MV-4-11 (cell line): Measurements from ENCODE around the gene SPOCD1.

Experiments used
- DNase-seq: peaks from one replicate; lab custom pipeline; 2025; lab: John Stamatoyannopoulos, UW

Gene SPOCD1

GRCh38 chr1:31787261-31787660 is 28.6 kb downstream of the SPOCD1 start:
- DNase-seq = no peak

- no peak for DNase-seq
These were observed 29.3 kb downstream of the SPOCD1 start for GRCh38 chr1:31786366-31787060.

DNA sequence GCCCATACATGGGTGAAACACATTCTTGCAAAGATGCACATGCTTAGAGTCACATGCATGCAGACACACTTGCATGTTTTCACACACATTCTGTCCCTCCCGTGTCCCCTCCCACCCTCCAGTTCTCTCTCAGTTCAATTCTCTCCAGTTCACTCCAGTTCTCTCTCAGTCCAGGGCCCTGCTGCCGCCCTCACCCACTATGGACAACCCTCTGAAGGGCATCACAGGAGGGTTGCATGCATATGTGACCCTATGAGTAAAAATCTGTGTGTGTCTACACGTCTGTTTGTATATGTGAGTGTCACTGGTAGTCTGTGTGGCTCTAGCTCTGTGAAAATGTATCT is 29.9 kb downstream of the SPOCD1 start:
- DNase-seq = no peak

DNA sequence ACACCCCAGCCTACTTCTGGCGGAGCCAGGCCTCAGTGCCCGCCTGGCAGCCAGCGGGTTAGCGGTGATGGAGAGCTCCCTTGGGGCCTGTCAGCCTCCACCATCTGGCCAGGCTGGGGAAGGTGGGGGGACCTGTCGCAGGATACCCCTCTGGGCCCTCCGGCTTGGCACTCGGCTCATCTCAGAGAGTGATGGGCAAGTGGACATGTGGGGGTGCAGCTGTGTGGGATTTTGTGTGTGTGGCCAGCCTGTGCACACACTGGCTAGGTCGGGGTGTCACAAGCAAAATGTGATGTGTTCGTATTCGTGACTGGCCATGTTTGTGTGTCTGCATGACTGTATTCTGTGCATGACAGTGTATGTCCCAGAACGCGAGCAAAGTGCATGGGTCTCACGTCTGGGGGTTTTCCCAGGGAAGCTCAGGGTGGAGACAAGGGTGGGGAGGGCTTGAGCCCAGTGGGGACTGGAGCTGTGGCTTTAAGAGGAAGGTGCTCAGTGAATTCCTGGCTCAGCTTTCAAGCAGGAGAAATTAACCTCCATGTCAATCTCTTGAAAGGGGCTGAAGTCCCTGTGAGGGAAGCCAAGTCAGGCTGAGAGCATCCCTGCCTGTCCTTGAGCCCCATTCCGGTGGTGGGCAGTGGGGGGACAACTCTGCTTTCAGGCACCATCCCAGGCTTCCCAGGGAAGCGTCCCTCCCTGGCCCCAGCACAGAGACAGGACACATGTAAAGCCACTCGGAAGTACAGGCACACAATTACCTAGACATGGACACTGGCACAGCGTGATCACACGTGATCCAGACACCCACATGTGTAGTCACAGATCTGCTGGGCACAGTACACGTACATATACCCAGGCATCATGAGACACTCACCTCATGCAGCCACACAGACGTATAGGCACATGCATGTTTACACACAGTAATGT is 30.5 kb downstream of the SPOCD1 start:
- DNase-seq = no peak

- no peak for DNase-seq
These were observed 31.3 kb downstream of the SPOCD1 start for GRCh38 chr1:31784356-31785019.

- no peak for DNase-seq
These were observed 32.0 kb downstream of the SPOCD1 start for GRCh38 chr1:31783846-31784245.

DNA sequence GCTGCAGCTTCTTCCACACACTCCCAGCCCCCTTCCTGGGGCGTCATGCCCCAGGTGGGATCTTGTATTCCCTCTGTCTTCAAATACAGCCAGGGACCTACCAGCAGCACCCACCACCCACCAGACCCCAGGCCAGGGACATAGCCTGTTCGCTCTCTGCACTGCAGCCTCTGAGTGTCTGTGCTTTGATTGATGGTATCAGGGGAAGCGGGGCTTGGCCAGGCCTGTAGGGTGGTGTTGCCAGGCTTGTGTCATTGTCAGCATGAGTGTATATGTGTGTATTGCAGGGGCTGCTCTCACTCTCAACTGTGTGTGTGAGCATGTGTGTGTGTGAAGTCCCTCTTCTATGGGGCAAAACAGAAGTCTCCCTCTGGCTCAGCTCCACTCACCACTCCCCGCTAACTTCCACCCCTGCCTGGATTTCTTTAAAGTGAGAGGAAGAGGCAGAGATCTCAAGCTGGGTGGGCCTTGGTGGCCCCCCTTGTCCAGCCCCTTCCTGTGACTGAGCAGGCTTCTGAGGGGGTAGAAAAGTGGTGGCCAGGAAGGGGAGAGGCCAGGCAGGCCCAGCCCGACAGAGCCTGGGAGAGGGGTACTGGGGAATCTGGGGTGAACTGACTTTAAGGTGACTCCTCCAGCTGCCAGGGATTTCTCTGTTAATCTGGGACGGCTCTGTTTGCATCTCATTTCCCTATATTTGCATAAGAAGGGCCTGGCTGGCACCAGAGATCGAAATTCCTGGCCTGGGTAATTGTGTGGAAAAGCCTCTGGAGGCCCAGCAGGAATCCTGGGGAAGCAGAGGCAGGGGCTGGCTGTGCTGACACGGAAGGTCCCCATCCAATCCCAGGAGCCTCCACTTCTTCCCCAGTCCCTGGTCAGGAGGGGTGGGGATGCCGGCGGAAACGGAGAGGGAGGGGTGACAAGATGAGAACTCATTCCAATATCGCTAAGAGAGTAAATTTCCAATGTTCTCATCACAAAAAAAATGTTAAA is 33.1 kb downstream of the SPOCD1 start:
- no peak for DNase-seq

DNA sequence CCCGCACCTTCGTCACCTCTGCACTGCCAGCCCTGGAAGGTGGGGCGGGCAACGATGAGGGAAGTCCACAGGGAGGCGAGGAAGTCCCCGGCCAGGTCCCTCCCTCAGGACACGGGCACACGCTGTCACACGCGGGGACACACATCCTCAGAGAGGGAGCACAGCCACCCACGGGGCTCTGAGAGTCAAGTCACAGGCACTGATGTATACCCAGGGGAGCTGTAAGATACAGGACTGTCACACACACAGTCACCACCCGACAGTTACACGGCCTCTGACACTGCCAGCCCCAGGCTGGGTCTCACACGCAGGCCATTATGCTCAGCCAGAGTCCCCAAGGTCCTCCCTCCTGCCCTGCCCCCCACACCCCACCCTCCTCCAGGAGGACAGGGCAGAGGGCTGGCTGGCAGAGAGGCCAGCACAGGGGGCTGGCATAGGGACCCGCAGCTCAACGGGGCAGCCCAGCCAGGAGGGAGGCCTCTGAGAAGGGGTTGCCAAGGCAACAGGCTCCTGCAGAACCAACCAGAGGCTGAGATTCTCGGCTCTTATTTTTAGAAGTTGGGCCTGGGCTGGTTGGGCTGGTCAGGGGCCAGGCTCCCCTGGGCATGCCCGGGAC is 34.0 kb downstream of the SPOCD1 start:
- no peak for DNase-seq

DNA sequence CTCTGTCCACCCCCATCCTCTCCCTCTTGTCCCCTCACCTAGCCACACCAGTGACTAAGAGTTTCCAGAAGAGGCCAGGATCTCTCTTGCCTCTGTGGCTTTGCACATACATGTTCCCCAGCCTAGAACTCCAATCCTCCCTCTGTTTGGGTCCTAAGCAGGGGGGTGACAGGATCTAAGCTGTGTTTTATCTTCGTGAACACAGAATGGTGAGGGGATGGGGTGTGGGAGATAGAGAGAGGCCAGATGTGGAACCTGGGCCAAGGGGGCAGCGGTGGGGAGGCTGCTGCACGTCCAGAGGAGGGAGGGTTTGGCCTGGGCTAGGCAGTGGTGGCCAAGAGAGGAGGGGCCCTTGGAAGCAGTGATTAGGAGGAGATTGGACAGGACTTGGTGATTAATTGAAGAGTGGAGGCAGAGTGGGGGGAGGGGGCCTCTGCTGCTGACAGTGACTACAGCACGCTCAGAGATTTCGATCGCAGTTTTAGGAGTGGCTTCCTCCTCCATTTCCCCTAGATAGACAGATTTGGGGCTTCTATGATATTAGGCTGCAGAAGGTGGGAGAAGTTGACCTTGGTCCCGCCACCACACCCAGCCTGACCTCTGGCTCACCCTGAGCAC is 34.6 kb downstream of the SPOCD1 start:
- no peak for DNase-seq

- no peak for DNase-seq
These were observed 35.2 kb downstream of the SPOCD1 start for GRCh38 chr1:31780632-31781031.

GRCh38 chr1:31779687-31780086 is 36.1 kb downstream of the SPOCD1 start:
- no peak for DNase-seq

- DNase-seq = no peak
These were observed 36.9 kb downstream of the SPOCD1 start for GRCh38 chr1:31778763-31779488.

- no peak for DNase-seq
These were observed 39.3 kb downstream of the SPOCD1 start for GRCh38 chr1:31776516-31776915.

GRCh38 chr1:31776032-31776431 is 39.8 kb downstream of the SPOCD1 start:
- DNase-seq = no peak

GRCh38 chr1:31775210-31775999 is 40.4 kb downstream of the SPOCD1 start:
- no peak for DNase-seq

GRCh38 chr1:31774495-31774894 is 41.3 kb downstream of the SPOCD1 start:
- DNase-seq = no peak

GRCh38 chr1:31773861-31774260 is 42.0 kb downstream of the SPOCD1 start:
- DNase-seq = no peak

DNA sequence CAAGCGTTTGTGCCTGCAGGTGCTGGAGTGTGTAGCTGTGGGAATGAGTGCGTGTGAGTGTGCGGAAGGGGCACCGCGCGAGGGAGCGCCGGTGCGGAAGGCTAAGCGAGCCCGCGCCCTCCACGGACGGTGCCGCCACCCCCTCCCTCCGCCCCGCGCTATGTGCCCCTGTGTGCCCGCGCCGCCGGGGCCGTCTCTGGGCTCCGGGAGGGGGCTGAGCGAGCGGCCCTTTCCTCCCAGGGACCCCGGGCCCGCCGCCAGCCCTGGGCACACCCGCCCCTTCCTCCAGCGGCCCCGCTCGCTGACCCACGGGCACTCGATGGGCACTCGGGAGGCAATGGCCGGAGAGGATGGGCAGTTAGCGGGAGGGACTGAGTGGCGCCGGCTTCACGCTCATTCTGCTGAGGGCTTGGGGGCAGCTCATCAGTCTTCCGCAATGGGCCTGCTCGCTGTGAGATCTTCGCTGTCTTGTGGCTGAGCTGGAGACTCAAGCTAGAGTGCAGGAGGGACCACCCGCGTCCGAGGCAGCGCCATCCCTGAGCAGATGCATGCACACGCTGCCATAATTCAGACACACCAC is 43.1 kb downstream of the SPOCD1 start:
- DNase-seq = no peak
